ENCODE results near the gene SPATA13.

SPATA13 gene

DNA sequence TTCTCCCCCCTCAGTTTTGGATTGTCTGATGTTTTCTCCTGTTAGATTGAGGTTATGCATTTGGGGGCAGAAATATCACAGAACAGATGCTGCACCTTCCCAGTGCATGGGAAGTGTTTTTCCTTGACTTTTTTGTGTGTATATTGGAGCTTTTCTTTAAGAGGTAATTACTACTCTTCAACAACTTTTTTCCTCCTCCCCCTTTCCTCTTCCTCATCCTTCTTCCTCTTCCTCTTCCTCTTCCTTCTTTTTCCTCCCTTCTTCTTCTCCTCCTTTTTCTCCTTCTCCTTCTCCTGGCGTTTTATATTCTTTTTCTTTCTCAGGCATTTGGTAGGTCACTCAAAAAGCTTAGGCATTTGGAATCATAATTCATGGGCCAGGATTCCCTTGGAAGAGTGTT is 18.1 kb upstream of the SPATA13 start:
- no peak for DNase-seq

DNA sequence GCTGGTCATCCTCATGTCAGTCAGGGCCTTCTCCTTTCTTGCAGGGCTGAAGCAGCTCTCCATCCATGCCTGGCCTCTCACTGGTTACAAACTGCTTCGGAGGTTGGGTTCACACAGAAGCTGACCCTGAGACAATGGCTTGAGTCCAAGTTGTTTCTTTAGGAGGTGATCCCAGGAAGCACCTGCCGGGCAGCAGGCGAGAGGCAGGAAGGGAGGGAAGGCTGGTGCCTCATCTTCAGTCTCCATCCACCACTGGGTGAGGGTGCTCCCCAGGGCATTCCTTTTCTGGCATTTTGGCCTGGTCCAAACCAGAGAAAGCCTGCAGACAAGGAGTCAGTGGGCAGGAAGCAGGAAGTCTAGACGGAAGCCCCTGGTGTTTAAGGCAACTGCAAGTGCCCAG is 17.6 kb upstream of the SPATA13 start:
- DNase-seq: no peak

DNA sequence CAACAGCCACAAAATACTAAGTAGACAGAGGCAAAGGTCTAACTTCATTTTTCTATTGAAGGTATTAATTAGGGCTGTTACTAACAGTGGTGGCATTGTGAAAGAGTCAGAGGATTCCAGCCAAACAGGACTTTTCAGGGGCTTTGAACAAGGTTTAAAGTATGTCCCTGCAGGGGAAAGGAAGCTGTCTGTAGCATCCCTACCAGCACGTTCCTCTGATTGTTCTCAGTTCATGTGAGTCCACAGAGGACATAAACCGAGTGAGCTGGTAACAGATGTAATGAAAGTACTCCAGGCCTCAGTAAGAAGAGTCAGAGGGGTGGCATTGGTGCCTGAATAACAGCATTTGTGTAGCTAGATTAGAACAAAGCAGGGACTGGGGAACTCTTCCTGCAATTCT is 15.3 kb upstream of the SPATA13 start:
- DNase-seq: no peak

DNA sequence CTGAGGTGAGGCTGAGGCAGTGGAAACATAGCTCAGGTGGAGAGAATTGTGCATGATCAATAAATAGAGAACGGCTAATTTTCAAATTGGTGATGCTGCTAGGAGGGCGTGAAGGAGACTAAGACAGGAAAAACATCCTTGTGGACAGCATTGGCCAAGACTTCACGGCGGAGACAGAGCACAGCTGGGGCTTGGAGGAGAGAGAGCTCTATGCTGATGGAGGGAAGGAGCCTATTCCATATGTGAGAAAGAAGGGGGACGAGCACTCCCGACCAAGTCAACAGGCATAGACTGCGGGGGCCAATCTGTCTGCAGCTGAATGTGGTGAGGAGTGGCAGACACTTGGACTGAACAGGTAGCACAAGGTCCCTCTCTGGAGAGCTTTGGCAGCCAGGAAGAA is 14.8 kb upstream of the SPATA13 start:
- no peak for DNase-seq

DNA sequence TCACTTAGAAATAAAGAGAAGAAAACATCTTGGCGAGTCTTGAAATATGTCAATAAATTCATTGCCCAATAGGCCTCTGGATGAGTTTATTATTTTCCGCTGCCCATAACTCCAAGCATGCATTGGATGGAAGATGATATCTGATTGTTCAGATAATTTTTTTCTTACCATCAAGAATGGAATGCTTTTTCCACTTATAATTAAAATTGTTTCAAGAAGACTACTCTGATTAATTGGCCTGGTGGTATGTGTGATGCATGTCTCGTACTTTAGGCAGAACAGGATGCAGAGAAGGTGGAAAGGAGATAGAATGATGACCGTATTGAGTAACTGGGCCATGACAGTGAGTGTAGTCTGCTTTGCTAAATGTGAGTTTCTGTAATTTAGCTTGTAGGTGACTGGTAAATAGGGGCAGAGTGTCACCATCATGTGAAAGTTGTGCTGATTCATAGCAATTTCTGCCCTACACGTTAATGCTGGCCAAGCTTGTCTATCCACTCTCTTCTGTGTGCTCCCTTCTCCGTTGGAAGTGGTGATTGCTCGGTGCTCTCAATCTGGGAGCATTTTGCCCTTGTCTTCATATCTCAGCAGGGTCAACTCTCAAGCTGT is 13.5 kb upstream of the SPATA13 start:
- DNase-seq: no peak

DNA sequence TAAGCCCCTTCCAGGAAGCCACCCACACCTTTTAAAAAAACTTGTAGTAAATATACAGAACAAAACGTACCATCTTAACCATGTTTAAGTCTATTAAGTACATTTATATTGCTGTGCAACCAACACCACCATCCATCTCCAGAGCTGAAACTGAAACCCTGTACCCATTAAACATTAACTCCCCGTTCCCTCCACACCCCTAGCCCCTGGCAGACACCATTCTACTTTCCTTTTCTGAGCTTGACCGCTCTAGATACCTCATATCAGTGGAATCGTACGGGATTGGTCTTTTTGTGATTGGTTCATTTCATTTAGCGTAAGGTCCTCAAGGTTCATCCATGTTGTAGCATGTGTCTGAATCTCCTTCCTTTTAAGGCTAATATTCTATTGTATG is 13.0 kb upstream of the SPATA13 start:
- no peak for DNase-seq

DNA sequence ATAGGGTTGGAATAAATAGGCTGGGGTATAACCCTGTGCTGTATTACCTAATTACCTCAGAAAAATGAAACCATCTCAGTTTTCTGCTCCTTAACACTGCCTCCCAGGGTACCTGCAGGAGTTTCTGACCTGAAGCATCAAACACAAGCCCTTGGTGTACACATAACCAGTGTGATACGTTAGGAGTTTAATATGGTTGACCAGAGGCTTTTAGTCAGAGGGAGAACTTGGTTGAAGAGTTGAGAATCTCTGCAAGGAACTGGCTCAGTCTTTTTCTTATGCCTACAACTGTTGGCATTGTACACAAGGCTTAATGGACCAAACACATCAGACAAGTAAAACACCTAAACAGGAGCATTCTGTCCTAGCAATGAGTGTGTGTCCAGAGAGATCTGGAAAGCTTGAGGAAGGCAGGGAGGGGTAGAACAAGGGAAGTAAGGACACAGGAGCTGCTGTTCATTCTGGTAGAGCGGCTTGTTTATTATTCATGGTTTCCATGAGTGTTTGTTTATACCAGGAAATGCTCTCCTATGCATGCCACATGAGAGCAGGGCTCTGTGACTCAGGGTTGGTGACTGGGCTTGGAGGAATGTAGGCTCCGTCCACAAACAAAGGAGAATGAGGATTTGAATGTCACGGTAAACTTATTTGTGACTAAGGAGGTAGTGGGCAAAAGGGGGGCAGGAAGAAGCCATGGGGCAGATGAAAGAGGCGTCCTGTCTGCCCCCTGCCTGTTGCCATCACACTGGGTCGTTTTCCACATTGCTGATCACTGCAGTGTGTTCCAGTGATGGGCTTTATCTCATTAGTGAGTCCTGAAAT is 11.9 kb upstream of the SPATA13 start:
- DNase-seq: no peak

DNA sequence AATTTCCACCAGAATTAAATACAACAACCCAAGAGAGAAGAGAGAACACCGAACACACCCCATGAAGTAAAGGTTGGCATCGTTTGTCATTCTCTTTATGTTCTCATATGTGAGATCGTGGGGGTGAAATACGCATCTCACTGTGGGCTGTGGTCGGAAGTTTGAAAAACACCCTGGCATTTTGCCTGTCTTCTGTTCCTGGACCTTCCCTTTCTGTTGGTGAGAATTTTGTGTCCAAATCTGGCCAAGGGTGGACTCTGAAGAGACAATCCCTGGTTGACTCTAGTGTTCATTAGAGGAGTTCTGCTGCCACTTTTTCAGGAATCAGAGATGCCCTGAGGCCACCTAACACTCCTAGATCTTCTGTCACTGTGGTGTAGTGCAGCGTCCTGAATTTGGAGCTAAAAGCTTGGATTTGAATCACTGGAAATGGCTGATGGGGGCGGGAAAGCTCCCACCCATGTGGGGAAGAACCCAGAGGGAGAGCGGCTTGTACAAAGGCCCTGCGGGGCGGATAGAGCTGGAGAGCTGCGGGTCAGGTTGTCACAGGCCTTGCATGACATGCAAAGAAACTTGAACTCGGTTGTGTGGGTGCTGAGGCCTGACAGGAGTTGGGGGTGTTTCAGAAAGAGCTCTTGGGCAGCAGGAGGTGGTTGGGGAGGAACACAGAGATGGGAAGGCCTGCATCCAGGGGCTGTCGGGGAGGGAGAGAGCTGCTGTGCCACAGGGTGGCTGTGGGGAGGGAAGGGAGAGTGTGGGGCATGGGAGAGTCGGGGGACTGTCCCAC is 11.1 kb upstream of the SPATA13 start:
- DNase-seq: no peak

DNA sequence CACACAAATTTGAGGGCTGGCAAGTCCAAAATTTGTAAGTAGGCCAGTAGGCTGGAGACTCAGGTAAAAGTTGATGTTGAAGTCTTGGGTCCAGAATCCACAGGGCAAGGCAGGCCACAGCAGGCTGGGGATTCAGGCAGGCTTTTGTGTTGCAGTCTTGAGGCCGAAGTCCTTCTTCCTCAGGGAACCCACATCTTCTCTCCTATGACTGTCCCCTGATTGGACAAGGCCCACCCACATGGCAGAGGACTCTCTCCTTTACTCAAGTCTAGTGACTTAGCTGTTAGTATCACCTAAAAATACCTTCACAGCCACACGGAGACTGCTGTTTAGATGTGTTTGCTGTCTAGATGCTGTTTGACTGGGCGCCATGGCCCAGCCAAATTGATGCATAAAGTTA is 9.9 kb upstream of the SPATA13 start:
- DNase-seq: no peak

DNA sequence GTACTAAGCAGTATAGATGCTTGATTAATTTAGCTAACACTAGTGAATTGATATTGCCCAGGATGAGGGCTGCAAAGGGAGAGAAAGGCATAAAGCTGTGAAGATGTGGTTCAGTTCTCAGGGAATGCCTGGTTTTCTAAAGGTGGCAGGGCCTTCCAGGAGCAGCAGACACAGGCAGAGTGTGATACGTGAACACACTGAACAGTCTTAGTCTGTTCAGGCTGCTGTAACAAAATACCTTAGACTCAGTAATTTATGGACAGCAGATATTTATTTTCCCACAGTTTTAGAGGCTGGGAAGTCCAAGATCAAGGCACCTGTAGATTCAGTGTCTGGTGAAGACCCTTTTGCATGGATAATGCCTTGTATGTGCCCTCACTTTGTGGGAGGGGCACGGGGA is 8.7 kb upstream of the SPATA13 start:
- no peak for DNase-seq

DNA sequence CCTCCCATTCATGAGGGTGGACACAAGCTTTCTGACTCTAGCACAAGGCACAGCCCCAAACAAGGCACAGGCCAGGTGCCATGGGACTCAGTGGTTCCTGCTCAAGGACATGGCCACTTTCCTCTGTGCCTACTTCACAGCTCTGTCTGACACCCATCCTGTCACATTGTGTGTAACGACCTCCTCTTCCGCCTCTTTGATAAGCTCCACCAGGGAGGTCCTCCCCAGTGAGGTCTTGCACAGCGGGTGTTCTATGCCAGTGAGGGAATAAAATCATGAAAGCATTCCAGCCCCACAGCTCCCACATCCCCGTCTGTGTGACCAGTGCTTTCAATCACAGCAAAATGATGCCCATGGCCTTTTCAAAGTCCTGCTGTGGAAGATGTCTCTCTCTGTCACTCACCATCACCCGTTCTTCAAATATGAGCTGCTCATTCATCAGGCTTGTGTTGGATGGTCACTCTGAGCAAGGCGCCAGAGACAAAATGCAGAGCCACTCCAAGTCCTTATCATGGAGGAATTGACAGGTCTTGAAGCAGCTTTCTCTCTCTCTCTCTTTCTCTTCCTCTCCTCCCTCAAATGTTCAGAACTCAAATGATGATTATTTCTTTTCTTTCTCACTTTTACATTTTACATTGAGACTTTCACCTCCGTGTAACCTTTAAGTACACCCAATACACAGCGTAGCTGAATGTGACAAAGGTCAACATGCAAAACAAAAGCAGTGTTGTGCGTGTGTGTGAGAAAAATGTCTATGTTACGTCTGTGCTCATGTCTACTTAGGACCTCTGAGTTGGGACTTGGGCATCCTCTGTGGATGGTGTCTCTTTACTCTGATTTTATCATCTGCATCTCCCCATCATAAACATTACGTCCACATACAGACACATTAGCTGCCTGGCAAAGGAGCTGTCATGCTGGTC is 8.0 kb upstream of the SPATA13 start:
- no peak for DNase-seq

DNA sequence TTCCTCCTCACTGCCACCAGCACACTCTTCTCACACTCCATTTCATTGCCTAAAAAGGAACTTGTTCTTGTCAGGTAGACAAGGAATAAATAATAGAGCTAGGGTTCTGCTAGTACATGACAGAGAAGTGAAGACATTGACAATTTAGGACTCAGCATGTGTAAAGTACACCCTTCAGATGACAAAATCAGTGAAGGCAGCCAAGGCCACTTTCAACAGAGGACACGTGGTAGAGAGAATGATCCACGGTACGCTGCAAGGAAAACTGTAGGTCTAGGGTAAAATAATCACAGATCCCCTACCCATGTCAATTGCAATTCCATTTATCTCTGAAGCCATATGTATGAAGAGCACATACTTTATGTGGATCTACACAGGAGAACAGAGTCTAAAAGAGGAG is 7.2 kb upstream of the SPATA13 start:
- no peak for DNase-seq

DNA sequence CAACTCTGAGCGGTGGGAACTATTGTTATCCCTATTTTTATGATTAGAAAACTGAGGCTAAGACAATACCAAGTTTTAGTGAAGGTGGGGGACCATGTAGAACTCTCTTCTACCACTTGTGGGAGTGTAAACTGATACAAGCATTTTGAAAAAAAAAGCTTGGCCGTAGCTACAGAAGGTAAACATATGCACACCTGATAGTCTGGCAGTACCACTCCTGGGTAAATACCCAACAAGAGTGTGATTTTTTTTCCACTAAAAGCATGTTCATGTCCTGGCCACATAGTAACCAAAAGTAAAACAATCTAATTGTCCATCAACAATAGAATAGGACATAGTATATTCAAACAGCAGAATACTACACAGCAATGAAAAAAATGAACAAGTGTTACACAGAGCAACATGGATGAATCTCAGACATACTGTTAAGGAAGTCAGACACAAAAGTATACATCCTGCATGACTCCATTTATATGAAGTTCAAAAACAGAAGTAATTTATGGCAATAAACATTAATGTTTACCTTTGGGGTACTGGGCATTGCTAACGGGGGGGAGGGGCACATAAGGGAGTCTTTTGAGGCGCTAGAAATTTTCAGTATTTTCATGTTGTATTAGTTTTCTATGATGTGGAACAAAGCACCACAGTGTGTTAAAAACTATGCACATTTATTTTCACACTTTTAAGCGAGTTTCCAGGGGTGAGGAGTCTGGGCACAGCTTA is 6.4 kb upstream of the SPATA13 start:
- DNase-seq: no peak

DNA sequence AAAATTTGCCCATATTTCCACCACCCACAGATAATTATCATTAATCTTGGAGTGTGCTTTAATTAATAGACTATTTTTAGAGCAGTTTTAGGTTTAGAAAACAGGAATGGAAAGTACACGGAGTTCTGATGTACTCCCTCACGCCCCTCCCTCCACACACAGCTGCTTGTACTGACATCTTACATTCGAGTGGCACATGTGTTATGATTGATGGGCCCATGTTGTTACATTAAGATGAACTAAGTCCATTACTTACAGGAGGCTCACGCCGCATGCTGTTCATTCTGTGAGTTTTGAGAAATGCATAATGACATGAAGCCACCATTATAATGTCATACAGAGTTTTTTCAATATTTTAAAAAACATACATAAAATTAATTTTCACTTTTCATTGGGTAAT is 1.2 kb upstream of the SPATA13 start:
- no peak for DNase-seq

DNA sequence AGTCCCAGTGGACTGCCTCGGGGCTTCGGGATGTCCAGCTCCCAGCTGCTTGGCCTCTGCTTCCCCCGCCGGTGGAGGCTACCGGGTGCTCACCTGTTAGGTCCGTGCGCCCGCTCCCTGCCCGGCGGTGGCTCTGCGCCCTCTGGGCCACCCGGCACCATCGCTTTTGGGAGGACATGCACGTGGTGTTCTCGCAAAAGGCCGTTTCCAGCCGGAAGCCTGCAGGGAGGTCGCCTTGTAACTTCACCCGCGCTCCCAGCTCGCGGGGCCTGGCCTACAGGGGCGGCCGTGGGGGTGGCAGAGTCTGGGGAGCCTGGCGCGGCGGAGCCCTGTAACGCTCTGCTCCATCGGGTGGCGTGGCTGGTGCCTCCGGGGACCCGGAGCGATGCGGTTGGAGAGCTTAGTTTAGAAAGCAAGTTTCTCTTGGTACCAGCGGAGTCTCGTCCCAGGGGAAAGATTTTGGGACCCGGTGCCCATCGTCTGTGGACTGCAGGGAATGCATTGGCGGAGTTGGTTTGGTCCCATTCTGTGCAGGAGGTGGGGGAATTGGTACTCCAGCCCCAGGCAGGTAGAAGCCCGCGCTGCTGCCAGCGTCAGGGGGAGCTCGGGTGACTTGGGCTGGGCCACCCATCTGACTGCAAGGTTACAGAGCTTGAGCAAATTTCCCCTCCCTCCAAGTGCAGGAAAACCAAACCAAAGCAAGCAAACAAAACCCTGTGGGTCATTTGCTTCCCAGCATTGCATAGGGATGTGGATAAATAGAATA is 673 bp downstream of the SPATA13 start:
- DNase-seq: no peak

DNA sequence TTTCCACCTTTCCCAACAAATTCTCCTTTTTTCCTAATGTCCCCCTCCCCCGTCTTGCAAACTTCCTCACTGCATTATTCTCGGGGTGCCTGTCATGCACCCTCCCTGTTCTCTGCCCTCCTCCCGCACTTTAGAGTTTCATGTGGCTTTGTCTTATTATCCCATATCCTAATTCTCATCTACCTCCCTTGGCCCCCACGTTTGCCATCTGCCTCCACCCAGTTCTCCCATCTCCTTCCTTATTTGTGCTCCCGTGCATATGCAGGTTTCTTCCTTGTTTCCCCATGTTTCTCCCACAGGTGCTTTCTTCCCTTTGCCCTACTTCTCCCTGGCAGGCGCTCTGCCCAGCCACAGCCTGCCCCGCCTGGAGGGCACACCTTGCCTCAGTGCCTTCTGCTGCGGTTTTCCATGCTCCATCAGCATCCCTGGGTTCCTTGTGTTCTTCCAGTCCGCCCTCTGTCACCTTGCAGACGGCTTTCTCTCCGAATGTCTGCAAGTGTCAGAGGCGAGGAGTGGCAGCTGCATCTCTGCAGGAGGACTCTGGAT is 1.5 kb downstream of the SPATA13 start:
- DNase-seq: no peak

DNA sequence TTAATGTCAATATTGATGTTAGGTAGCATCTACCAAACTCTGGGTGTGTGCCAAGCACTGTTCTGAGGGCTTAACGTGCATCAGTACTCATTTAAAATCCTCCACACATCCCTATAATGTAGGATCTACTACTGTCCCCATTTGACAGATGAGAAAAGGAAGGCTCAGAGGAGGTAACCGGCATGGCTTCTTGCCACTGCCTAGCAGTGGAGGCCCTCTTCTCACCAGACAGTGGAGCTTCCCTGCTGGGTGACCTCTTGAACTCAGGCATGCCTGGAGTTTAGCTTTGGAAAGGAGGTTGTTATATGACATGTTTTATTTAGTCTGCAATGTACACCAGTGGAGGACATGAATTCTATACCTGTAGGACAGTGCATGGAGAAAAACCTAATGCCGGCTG is 2.1 kb downstream of the SPATA13 start:
- DNase-seq: no peak

DNA sequence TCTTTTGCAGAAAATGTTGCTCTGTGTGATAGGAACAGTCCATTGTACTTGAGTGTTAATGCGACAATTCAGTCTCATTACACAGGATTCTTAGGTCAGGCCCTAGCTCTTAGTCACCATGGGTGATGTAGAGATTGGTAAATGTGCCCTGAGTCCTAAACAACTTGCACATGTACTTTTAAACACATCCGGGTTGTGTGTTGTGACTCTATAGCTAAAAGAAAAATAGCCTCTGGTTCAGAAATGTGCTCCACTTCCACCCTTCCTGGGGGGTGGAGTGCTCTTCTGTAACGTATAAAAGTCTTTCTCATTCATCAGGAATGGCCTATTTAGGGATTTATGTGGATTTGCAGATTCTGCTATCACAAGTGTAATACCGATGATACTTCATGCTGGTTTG is 5.2 kb downstream of the SPATA13 start:
- no peak for DNase-seq

DNA sequence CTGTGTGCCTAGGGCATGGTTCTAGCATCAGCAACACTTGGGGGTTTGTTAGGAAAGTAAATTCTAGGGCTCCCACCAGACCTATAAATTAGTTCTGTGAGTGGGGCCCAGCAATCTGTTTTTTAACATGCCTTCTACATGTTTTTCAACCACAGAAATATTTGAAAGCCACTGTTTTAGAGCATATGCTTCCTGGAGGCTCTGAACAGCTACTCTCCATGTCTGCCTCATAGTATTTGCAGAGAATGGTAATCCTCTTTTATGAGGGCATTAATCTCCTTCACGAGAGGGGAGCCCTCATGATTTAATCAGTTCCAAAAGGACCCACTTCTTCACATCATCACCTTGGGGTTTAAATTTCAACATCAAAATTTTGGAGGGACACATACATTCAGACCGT is 6.0 kb downstream of the SPATA13 start:
- no peak for DNase-seq

DNA sequence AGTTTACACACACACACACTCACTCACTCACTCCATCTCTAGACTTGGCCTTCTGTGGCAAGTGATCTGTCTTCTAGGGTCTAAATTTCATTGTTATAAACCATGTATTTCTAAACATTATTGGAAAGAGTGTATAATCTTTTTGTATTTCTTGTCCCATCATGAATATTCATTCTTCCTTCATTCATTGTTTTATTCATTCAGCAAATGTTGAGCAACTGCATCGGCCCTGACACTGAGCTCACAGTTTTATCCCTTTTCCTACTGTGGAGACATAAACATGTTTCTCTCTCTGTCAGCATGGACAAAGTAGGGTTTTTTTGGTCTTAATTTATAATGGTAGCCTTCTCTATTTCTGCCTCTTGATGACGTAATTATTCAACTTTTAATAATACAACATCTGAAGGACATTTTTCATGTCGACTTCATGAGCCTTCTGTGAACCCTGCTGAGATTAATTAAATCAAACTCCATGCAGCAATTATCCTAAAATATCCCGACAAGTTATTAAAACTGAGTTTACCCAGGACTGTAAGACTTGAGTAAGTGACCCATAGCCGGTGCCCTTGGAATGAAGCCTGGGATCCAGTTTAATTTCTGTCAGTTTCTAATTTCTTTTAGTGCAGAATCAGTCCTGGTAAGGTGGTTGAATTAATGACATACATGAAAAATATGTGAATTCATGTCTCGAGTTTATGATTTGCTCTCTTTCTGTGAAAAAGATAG is 7.3 kb downstream of the SPATA13 start:
- no peak for DNase-seq

DNA sequence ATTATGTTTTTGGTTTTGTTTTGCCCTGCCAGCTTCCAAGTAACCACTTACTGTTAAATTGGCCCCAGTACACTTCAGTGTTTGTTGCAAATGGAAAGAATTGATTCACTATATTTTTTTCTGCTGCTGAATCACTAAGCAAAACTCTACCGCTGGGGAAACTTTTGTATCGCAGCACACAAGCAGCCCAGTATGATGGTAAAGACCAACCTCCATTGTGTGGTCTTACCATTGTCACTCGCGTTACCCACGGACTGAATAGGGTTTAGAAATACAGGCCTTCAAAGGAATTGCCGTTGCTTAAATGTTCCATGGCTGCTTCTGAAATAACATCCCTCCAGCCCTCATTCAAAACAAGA is 7.9 kb downstream of the SPATA13 start:
- DNase-seq: no peak

All from GDM1 (cell line).